Endodermal cell (in vitro differentiated cells): ENCODE data around the gene ABCF1. TPM values are rescaled to one million over a fixed set of nuclear protein-coding genes. Genes with fewer than 3 reads are reported as not detected.
"Not testable (repeated sequence)": the region's sequence is repeated elsewhere in the genome, so short reads cannot be mapped to it uniquely, and the experiment has no call there.

Source experiments
- DNase-seq: peaks from one replicate; pipeline ENCODE4 v3.0.0-alpha.2; 2017
- H3K27ac ChIP-seq: 2 replicates; pipeline ENCODE4 v1.5.1; 2013; ENCODE audit warnings: mild to moderate bottlenecking, low read depth, low read length, moderate library complexity
- H3K27me3 ChIP-seq: 2 replicates; pipeline ENCODE4 v1.6.1; 2013; ENCODE audit warnings: mild to moderate bottlenecking, low read length, moderate library complexity; ENCODE audit not compliant: insufficient read depth, control insufficient read depth, poor library complexity, severe bottlenecking
- H3K36me3 ChIP-seq: 2 replicates; pipeline ENCODE4 v1.7.0; 2013; ENCODE audit warnings: mild to moderate bottlenecking, low read length, moderate library complexity; ENCODE audit not compliant: control insufficient read depth, insufficient read depth
- H3K4me1 ChIP-seq: one replicate; pipeline ENCODE4 v1.7.0; 2013; ENCODE audit warnings: low read length; ENCODE audit not compliant: control insufficient read depth, insufficient read depth
- H3K4me3 ChIP-seq: 2 replicates; pipeline ENCODE4 v1.5.1; 2013; ENCODE audit warnings: mild to moderate bottlenecking, low read length, moderate library complexity
- H3K9ac ChIP-seq: 2 replicates; pipeline ENCODE4 v1.6.1; 2013; ENCODE audit warnings: mild to moderate bottlenecking, low read length, moderate library complexity; ENCODE audit not compliant: poor library complexity, severe bottlenecking; ENCODE audit errors: extremely low read depth
- H3K9me3 ChIP-seq: 2 replicates; pipeline ENCODE4 v1.6.1; 2013; ENCODE audit warnings: mild to moderate bottlenecking, low read length, moderate library complexity; ENCODE audit not compliant: control insufficient read depth
- H3K27ac Mint-ChIP-seq: 2 replicates; pipeline ENCODE4 v1.8.0; 2020; ENCODE audit warnings: mixed read lengths
- H3K27me3 Mint-ChIP-seq: 2 replicates; pipeline ENCODE4 v1.8.0; 2021; ENCODE audit warnings: mild to moderate bottlenecking, mixed read lengths; ENCODE audit not compliant: insufficient read depth
- H3K36me3 Mint-ChIP-seq: 2 replicates; pipeline ENCODE4 v1.8.0; 2020; ENCODE audit warnings: low read depth, mixed read lengths
- H3K4me1 Mint-ChIP-seq: 2 replicates; pipeline ENCODE4 v1.8.0; 2020; ENCODE audit warnings: mixed read lengths
- H3K4me3 Mint-ChIP-seq: 2 replicates; pipeline ENCODE4 v1.8.0; 2020; ENCODE audit warnings: mild to moderate bottlenecking, moderate library complexity, mixed read lengths
- H3K9me3 Mint-ChIP-seq: 2 replicates; pipeline ENCODE4 v1.8.0; 2020; ENCODE audit warnings: mild to moderate bottlenecking, mixed read lengths
- WGBS, 2 experiments: methylation state at CpG; one replicate each; pipeline versions ENCODE4 v1.1.5 to v1.1.7; 2013; ENCODE audit warnings: missing lambda C conversion rate in 2 of 2, mixed read lengths in 1 of 2; ENCODE audit not compliant: insufficient coverage in 1 of 2, insufficient read length in 1 of 2; 5-methylcytosine and 5-hydroxymethylcytosine counted together
- total RNA-seq, 2 donors: library from RNA; stranded (reverse); fragmentation: NEBNext Ultra II Directional in 1 of 2; extraction: Animal tissue kit (Norgen Biotek cat#: 25700) in 1 of 2; gene quantifications; 2 replicates in 1 of 2; 3 replicates in 1 of 2; pipeline ENCODE4 v1.2.1, GENCODE V29; 2021
- TF ChIP-seq, protein P1 (sequence below): fragments of 200-600 bp; sonication (generic); conservative IDR thresholded peaks from 2 replicates; pipeline ENCODE4 v1.5.0; 2021; ENCODE audit warnings: antibody characterized with exemption, mild to moderate bottlenecking

ABCF1 gene
- total RNA-seq, 2 donors from 2014 or later, result 84.9 to 89.3 TPM

DNA sequence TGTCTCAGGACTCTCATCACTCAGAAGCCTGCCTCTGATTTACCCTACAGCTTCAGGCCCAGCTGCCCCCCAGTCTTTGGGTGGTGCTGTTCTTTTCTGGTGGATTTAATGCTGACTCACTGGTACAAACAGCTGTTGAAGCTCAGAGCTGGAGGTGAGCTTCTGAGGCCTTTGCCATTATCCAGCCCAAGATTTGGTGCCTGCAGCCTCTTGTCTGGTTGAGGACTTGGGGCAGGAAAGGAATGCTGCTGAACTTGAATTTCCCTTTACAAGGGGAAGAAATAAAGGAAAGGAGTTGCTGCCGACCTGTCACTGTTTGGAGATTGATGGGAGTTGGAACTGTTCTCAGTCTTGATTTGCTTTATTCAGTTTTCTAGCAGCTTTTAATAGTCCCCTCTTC, 19.8 kb downstream of the ABCF1 start:
- DNase-seq, result no peak

DNA sequence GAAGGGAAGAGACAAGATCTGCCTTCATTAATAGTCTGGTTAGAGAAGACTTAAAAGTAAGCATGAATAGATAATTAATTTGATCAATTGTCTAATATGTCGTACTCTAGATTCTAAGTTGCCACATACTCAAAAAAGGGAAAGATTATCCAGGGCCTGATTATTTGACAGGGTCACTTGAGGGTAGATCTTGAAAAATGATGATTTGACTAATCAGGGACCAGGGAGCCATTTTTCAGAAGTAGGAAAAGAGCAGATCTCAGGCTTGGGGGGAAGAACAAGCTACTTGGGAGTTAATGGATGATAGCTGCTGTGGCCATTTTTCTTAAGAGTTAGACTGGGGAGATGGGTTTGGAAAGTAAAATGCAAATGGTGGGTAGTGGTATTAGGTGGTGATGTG, 21.0 kb downstream of the ABCF1 start:
- H3K9me3 Mint-ChIP-seq, result no peaks in the 10 kb centered on the region
- WGBS, 2 experiments, result 100% methylated on average over 1 of the region's 1 CpG
- Histone ChIP-seq H3K9ac (no peak overlapping the region), H3K4me3 (no peak overlapping the region), H3K27ac (no peak overlapping the region), H3K36me3 (peaks cover 71% of the 10 kb centered on the region), H3K27me3 (no peaks in the 10 kb centered on the region), H3K4me1 (no peaks in the 10 kb centered on the region), H3K9me3 (no peaks in the 10 kb centered on the region)
- no peak overlapping the region for H3K27ac Mint-ChIP-seq
- H3K4me1 Mint-ChIP-seq, result no peaks in the 10 kb centered on the region
- H3K36me3 Mint-ChIP-seq, result peaks cover 70% of the 10 kb centered on the region
- TF ChIP-seq, protein P1, sequence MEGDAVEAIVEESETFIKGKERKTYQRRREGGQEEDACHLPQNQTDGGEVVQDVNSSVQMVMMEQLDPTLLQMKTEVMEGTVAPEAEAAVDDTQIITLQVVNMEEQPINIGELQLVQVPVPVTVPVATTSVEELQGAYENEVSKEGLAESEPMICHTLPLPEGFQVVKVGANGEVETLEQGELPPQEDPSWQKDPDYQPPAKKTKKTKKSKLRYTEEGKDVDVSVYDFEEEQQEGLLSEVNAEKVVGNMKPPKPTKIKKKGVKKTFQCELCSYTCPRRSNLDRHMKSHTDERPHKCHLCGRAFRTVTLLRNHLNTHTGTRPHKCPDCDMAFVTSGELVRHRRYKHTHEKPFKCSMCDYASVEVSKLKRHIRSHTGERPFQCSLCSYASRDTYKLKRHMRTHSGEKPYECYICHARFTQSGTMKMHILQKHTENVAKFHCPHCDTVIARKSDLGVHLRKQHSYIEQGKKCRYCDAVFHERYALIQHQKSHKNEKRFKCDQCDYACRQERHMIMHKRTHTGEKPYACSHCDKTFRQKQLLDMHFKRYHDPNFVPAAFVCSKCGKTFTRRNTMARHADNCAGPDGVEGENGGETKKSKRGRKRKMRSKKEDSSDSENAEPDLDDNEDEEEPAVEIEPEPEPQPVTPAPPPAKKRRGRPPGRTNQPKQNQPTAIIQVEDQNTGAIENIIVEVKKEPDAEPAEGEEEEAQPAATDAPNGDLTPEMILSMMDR, result no peak
- no peak for DNase-seq
- no peaks in the 10 kb centered on the region for H3K27me3 Mint-ChIP-seq
- no peak overlapping the region for H3K4me3 Mint-ChIP-seq

More for the DNA sequence above, 19.8 kb downstream of the ABCF1 start:
- Histone ChIP-seq H3K9me3 (no peaks in the 10 kb centered on the region), H3K27me3 (no peaks in the 10 kb centered on the region), H3K36me3 (peaks cover 84% of the 10 kb centered on the region), H3K4me1 (no peaks in the 10 kb centered on the region), H3K27ac (no peak overlapping the region), H3K4me3 (no peak overlapping the region), H3K9ac (no peak overlapping the region)
- Mint-ChIP-seq H3K4me3 (no peak overlapping the region), H3K27me3 (no peaks in the 10 kb centered on the region), H3K9me3 (no peaks in the 10 kb centered on the region), H3K4me1 (no peaks in the 10 kb centered on the region), H3K36me3 (peaks cover 75% of the 10 kb centered on the region), H3K27ac (no peak overlapping the region)
- TF ChIP-seq, protein P1, result no peak
- WGBS, 2 experiments, result 100% methylated on average over 1 of the region's 1 CpG; no CpG with 5 or more reads in 1 of the 2 experiments

DNA sequence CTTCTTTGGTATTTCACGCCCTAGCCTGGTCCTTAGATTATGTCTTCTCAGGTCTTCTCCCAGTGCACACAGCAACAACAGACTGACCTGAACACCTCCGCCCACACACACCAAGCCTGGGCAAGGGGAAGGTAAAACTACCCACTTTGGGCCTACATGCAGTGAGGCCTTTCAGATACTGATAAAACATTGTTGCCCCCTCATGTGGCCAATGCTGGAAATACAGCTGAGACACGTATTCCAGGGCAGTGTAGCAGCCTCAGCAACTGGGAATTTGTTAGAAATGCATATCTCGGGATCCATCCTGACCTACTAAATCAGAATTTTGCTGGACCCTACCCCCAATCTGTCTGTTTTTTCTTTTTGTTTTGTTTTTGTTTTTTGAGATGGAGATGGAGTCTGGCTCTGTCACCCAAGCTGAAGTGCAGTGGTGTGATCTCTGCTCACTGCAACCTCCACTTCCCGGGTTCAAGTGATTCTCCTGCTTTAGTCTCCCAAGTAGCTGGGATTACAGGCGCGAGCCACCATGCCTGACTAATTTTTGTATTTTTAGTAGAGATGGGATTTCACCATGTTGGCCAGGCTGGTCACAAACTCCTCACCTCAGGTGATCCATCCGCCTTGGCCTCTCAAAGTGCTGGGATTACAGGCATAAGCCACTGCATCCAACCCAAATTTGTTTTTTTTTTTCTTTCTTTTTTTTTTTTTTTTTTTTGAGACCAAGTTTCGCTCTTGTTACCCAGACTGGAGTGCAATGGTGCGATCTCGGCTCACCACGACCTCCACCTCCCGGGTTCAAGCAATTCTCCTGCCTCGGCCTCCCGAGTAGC, 26.3 kb downstream of the ABCF1 start:
- H3K4me3 ChIP-seq, H3K4me3 Mint-ChIP-seq, H3K4me1 Mint-ChIP-seq, H3K27me3 Mint-ChIP-seq, H3K9me3 Mint-ChIP-seq, H3K9me3 ChIP-seq, H3K9ac ChIP-seq, H3K27me3 ChIP-seq, H3K27ac ChIP-seq, H3K4me1 ChIP-seq: not testable (repeated sequence)
- DNase-seq, result peak; percentile 97
- TF ChIP-seq, protein P1, result peak; percentile 82
- peaks cover 57% of the 10 kb centered on the region for H3K36me3 Mint-ChIP-seq
- peaks cover 54% of the 10 kb centered on the region for H3K36me3 ChIP-seq
- 68 to 80% methylated on average over 4 to 15 of the region's 15 CpGs for WGBS, 2 experiments
- H3K27ac Mint-ChIP-seq, result peak overlapping the region; percentile 88
